Kidney (tissue), 14 donors: ENCODE data around the gene MRPL46. TPM values are rescaled to one million over a fixed set of nuclear protein-coding genes. Genes with fewer than 3 reads are reported as not detected.

ENCODE experiments used
- DNase-seq, 5 donors: peaks; one replicate each; pipeline ENCODE4 v3.0.0-alpha.2; 2013 to 2020
- FAIRE-seq: peaks from 2 replicates; lab custom pipeline; 2012; peaks lifted over from hg19 to GRCh38; lab: Jason Lieb, UNC
- H3K27ac ChIP-seq, 2 donors: one replicate each; pipeline ENCODE4 v1.7.0; 2013; ENCODE audit warnings: low read depth in 2 of 2, low read length in 2 of 2, inconsistent platforms in 1 of 2
- H3K27me3 ChIP-seq: one replicate; pipeline ENCODE4 v1.7.1; 2013; ENCODE audit warnings: low read length, inconsistent platforms; ENCODE audit not compliant: control insufficient read depth, insufficient read depth
- H3K36me3 ChIP-seq, 3 donors: one replicate each; pipeline versions ENCODE4 v1.7.0 to v1.7.1; 2013; ENCODE audit warnings: low read length in 3 of 3, control low read depth in 1 of 3, inconsistent platforms in 1 of 3; ENCODE audit not compliant: insufficient read depth in 3 of 3, control insufficient read depth in 2 of 3
- H3K4me1 ChIP-seq, 3 donors: one replicate each; pipeline versions ENCODE4 v1.7.0 to v1.7.1; 2013; ENCODE audit warnings: low read length in 3 of 3, inconsistent platforms in 1 of 3, low read depth in 1 of 3; ENCODE audit not compliant: control insufficient read depth in 2 of 3, insufficient read depth in 2 of 3
- H3K4me3 ChIP-seq, 3 donors: one replicate each; pipeline versions ENCODE4 v1.7.0 to v1.8.1; 2013; ENCODE audit warnings: low read length in 3 of 3, control low read depth in 1 of 3, inconsistent platforms in 1 of 3
- H3K9ac ChIP-seq, 3 donors: one replicate each; pipeline versions ENCODE4 v1.7.0 to v1.7.1; 2013; ENCODE audit warnings: low read length in 3 of 3, control low read depth in 1 of 3, inconsistent platforms in 1 of 3
- H3K9me3 ChIP-seq, 3 donors: one replicate each; pipeline versions ENCODE4 v1.7.0 to v1.7.1; 2013; ENCODE audit warnings: low read length in 3 of 3, control low read depth in 1 of 3, inconsistent platforms in 1 of 3; ENCODE audit not compliant: control insufficient read depth in 2 of 3, insufficient read depth in 1 of 3
- intact Hi-C: fragments of 100-400 bp; cut with DNase I; formaldehyde crosslinking; loops from one replicate; pipeline ENCODE4 v1.11.1; 2022
- polyA plus RNA-seq: library from polyadenylated mRNA; stranded (reverse); fragments of 350-450 nt; fragmentation: Illumina TruSeq; extraction: RNeasy Lipid Tissue Mini Kit (QIAGEN cat#74804); gene quantifications from one replicate; pipeline ENCODE4 v1.2.3, GENCODE V29; 2014; ENCODE audit warnings: low read depth, low replicate concordance; ENCODE audit not compliant: insufficient read depth
- total RNA-seq: library from RNA; stranded (reverse); fragmentation: NEBNext Ultra II Directional; extraction: Animal tissue kit (Norgen Biotek cat#: 25700); gene quantifications from one replicate; pipeline ENCODE4 v1.2.1, GENCODE V29; 2021
- TF ChIP-seq, protein P1 (sequence below): IDR thresholded peaks from 3 replicates; pipeline ENCODE4 v1.5.1; 2012; ENCODE audit warnings: mild to moderate bottlenecking, moderate library complexity, borderline replicate concordance; ENCODE audit not compliant: insufficient read depth; ENCODE audit errors: extremely low read depth
- donor health status: control.
- donor health status: control.
- donor health status: control.
- donor health status: control.
- donor health status: control.
- donor health status: DM: yes; HTN: yes; CAD: no.
- donor health status: Normal renal cell carcinoma (clear cell type).

Gene MRPL46
- total and polyA plus RNA-seq, 2 donors from 2014 or later, result 24.7 to 73.4 TPM

DNA sequence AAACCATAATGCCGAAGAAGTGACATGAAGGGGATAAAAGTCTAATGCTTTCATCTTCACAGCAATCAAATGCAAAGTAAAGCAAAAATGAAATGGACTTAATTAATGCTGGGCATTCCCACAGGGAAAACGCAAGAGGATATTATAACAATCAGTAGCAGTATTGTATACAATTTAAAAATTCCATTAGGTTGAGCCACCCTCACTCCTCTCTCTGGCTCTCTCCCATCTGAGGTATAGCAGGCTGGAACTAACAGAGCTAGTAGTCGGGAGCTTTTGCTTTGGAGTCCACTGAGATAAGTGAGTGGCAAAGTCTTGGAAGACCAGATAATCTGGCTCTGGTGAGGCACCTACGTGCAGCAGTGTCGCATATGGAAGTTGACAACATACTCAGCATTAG, 45.4 kb upstream of the MRPL46 start:
- FAIRE-seq (no peak), DNase-seq (no peak)
- H3K4me1 ChIP-seq, result no peaks in the 10 kb centered on the region
- TF ChIP-seq, protein P1, sequence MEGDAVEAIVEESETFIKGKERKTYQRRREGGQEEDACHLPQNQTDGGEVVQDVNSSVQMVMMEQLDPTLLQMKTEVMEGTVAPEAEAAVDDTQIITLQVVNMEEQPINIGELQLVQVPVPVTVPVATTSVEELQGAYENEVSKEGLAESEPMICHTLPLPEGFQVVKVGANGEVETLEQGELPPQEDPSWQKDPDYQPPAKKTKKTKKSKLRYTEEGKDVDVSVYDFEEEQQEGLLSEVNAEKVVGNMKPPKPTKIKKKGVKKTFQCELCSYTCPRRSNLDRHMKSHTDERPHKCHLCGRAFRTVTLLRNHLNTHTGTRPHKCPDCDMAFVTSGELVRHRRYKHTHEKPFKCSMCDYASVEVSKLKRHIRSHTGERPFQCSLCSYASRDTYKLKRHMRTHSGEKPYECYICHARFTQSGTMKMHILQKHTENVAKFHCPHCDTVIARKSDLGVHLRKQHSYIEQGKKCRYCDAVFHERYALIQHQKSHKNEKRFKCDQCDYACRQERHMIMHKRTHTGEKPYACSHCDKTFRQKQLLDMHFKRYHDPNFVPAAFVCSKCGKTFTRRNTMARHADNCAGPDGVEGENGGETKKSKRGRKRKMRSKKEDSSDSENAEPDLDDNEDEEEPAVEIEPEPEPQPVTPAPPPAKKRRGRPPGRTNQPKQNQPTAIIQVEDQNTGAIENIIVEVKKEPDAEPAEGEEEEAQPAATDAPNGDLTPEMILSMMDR, result no peak
- no peak overlapping the region for H3K4me3 ChIP-seq
- intact Hi-C loops, result no loop called here
- H3K27ac ChIP-seq, result no peak overlapping the region
- no peak overlapping the region for H3K9ac ChIP-seq
- peaks cover 13 to 23% (median 23%) of the 10 kb centered on the region in 3 donors for H3K36me3 ChIP-seq
- no peaks in the 10 kb centered on the region for H3K27me3 ChIP-seq
- H3K9me3 ChIP-seq, result no peaks in the 10 kb centered on the region

DNA sequence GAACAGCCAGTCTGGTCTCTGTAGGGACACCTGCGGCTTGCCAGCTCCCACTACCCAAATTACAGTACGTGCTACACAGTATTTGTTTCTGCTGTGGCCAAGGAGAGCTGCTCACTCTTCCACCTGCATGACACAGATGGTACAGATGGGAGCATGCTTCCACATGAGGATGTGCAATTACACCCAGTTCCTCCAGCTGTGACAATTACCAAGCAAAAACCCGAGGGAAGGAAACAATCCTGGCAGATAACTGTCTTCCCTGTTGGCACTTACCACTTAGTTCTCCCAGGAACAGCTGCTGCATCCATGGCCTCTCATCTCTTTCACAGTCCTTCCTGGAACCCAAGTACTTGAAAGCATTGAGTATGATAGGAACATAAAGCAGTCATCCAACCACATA, 44.9 kb upstream of the MRPL46 start:
- no peak for DNase-seq
- no peaks in the 10 kb centered on the region for H3K27me3 ChIP-seq
- no peak overlapping the region for H3K4me3 ChIP-seq
- H3K9ac ChIP-seq, result no peak overlapping the region
- H3K9me3 ChIP-seq, result no peaks in the 10 kb centered on the region
- H3K4me1 ChIP-seq, result no peaks in the 10 kb centered on the region
- H3K27ac ChIP-seq, result no peak overlapping the region
- H3K36me3 ChIP-seq, result peaks cover 13 to 23% (median 23%) of the 10 kb centered on the region in 3 donors
- intact Hi-C loops, result no loop called here
- TF ChIP-seq, protein P1, result no peak
- FAIRE-seq, result no peak

DNA sequence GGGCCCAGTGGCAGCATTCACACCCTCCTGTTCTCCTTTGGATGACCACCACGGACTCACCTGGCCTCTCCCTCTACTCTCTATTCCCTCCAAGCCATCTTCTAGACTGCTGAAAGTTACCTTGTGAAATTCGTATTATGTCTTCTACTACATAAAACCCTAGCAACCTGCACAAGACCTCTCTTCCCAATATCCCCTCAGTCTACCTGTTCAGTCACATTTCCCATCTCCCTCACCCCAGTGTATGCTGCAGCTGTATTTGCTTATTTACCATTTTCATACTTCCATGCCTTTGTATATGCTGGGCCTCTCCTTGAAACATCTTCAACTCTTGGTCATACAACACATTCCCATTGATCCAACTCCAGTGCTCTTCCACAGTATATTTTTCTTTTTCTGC, 44.0 kb upstream of the MRPL46 start:
- FAIRE-seq, result no peak
- Histone ChIP-seq H3K9me3 (no peaks in the 10 kb centered on the region), H3K4me3 (no peak overlapping the region), H3K4me1 (no peaks in the 10 kb centered on the region), H3K27me3 (no peaks in the 10 kb centered on the region), H3K9ac (no peak overlapping the region), H3K27ac (no peak overlapping the region), H3K36me3 (peaks cover 13 to 20% (median 17%) of the 10 kb centered on the region in 3 donors)
- TF ChIP-seq, protein P1, result no peak
- intact Hi-C loops, result no loop called here
- DNase-seq, result no peak

DNA sequence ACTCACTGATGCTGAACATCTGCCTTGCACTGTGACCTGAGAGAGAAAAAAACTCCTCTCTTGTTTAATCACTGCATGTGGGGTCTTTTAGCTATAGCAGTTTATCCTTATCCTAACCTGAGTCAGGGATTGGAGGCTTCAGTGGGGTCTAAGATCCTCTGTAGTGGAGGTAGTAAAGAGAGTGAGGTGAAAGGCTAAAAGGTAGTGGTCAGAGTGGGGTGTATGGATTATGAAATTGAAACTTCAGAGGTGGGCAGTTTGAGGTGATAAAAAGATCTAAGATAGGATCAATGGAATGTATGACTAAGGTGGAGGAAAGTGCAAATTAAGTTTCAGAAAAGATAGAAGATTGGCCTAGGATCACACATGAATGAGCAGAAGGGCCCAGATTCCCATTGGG, 42.8 kb upstream of the MRPL46 start:
- intact Hi-C loops, result no loop called here
- TF ChIP-seq, protein P1, result no peak
- Histone ChIP-seq H3K9me3 (no peaks in the 10 kb centered on the region), H3K27me3 (no peaks in the 10 kb centered on the region), H3K4me3 (no peak overlapping the region), H3K27ac (no peak overlapping the region), H3K4me1 (no peaks in the 10 kb centered on the region), H3K9ac (no peak overlapping the region), H3K36me3 (peaks cover 13 to 20% (median 17%) of the 10 kb centered on the region in 3 donors)
- DNase-seq, result no peak
- FAIRE-seq, result no peak
